LNCAP (cell line): Measurements from ENCODE around the gene DAB2.

Experiments used
- CTCF ChIP-seq: fragments of 450-650 bp; IDR thresholded peaks from 2 replicates; pipeline ENCODE4 v1.5.1; 2017; ENCODE audit warnings: mild to moderate bottlenecking

The DAB2 gene

DNA sequence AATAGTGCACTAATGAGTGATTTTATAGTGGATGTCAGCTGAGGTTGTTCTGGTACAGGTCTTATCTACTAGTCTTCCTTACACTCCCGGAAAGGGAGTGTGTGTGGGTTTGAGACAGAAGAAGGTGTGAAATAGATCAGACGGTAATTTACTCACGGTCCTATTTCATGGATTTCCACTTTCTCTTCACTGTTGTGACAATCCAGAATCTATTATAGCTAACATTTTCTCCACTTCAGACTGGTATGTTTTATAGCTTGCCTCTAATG is 53.5 kb downstream of the DAB2 start:
- TF ChIP-seq CTCF: no peak

DNA sequence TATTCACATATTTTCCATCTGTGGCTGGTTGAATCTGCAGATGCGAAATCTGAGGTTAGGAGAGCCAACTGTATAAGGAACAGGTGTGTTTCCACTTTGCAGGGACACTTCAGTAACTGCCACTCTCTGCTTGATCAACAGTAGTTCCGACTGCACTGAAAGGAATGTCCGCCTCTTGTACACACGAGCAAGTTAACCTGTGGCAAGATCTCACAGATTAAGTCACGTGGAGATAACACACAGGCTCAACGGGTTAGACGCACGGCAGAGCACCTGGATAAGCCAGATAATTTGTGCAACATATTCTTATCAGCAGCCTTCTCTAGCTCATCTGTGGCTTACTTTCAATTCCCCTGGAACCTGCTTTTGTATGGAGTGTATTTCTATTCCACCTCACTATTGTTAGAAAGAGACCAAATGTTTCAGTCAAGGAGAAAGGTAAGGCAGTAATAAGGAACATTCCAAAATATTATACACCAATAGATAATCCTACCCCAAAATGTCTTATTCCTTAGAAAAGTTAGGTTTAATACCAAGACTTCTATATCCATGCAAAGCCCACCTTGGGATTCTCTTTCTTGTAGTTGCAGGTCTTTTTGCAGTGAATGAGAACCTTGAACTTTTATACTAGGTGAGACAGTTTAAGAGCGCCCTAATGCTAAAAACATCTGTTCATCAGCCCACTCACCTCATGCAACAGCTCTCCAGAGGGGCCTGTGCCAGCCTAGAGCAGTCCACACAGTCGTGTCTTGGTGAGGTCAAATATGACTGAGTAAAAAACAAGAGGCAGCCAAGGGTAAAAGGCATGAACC is 54.0 kb downstream of the DAB2 start:
- no peak for TF ChIP-seq CTCF

DNA sequence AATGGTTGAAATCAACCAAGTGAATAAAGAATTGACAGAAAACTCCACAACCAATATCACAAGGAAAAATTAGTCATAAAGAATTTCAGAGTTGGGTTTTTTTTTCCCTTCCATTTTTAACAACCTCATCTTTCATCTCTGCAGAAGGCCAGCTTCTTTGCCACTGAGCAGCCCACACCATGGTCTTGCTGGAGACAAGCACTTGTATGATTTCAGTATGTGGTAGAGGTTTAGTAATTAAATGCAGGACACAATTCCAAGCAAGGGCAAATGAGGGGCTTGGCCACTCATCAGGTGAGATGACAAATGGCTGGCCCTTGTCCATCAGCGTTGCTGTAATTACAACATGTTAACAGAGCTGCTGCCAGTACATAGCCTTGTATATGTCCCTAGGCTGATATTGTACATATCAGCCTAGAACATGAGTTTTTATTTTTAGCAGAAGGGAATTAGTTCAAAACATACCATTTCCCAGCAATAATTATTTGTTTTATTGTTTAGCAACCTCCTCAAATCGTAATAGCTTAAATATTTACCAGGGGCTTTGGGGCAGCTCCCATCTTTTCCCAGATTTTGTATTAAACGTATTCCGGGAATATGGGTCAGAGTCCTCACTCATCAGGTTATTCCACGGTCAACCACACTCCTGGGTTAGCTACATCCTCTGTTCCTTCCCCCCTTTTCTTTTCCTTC is 55.5 kb downstream of the DAB2 start:
- no peak for TF ChIP-seq CTCF

GRCh38 chr5:39368116-39368515 is 56.7 kb downstream of the DAB2 start:
- TF ChIP-seq CTCF: no peak

GRCh38 chr5:39367711-39368110 is 57.1 kb downstream of the DAB2 start:
- no peak for TF ChIP-seq CTCF

GRCh38 chr5:39364367-39364766 is 60.4 kb downstream of the DAB2 start, which contains the start of gene C9:
Gene C9, minus strand, starts transcription at chr5:39364495. Its CDS starts 31 bp downstream, at chr5:39364464.
- TF ChIP-seq CTCF: no peak

GRCh38 chr5:39363217-39363616 is 61.6 kb downstream of the DAB2 start:
- TF ChIP-seq CTCF: no peak
